Measurements from ENCODE around the gene HDAC4. TPM values are rescaled to one million over a fixed set of nuclear protein-coding genes. Genes with fewer than 3 reads are reported as not detected.

HDAC4 gene
- polyA plus RNA-seq, 5 donors, result 7.9 to 11.8 (median 10.9) TPM

DNA sequence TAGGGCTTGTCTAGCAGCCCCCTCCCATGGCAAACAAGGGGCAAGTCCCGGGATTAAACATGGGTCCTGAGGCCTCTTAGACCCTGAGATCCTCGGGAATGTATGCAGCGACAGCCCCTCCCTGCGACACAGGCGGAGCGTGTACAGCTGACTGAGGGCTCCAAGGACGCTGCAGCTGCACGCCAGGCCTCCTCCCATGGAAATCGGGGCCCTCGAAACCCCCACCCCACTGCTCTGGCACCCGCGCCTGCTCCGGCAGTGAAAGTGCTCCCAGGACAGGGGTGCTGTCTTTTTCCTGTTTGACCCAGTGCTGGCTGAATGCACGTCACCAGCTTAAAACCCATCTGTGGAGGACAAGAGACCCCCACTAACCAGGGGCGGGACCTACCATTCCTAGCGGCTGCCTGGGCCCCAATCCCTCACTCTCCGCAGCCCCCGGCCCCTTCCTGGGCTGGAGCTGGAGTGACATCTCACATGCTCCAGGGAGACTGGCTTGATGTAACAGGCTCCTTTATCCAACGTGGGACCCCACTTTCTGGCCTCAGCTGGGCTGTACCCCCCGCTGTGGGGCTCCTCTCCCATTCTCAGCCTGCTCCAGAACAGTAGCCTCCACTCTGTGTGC lies 305.2 kb downstream of the HDAC4 start:
- no peak for DNase-seq

GRCh38 chr2:239094867-239095266 lies 306.0 kb downstream of the HDAC4 start:
- no peak for DNase-seq

- DNase-seq, result no peak
Measured at GRCh38 chr2:239093952-239094351, 306.9 kb downstream of the HDAC4 start.

- DNase-seq, result no peak
Measured at GRCh38 chr2:239093542-239093941, 307.3 kb downstream of the HDAC4 start.

DNA sequence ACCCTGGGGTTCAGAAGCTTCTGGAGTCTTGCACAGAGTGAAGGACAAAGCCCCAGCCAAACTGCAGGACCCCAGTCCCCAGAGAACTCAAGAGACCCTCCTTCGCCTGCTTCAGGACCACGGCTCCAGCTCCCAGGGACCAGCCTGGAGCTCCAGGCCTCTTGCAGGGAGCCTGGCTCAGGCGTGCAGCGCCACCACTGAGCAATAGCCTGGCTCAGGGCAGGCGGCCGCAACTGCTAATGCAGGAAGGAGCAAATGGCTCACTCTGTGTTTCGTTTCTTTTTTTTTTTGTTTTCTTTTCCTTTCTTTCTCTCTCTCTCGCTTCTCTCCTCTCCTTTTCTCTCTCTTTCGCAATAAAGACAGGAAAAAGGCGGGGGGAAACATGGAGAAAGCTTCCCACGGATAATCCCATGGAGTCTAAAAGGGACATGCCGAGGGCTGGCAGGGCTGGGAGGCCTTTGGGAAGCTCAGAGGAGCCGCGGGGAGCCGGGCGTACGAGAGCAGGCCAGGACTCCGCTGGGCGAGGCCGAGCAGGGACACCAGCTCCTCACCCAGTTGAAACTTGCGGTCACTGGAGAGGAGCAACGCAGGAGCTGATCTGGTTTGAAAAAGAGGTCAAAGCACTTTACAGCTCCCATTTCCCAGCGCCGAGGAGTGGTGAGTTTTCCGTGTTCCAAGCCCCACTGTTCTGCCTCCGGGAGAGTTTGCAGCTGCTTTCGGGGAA lies 308.1 kb downstream of the HDAC4 start:
- DNase-seq, result no peak

- DNase-seq, result no peak
Measured at GRCh38 chr2:239089884-239090283, 310.9 kb downstream of the HDAC4 start.

DNA sequence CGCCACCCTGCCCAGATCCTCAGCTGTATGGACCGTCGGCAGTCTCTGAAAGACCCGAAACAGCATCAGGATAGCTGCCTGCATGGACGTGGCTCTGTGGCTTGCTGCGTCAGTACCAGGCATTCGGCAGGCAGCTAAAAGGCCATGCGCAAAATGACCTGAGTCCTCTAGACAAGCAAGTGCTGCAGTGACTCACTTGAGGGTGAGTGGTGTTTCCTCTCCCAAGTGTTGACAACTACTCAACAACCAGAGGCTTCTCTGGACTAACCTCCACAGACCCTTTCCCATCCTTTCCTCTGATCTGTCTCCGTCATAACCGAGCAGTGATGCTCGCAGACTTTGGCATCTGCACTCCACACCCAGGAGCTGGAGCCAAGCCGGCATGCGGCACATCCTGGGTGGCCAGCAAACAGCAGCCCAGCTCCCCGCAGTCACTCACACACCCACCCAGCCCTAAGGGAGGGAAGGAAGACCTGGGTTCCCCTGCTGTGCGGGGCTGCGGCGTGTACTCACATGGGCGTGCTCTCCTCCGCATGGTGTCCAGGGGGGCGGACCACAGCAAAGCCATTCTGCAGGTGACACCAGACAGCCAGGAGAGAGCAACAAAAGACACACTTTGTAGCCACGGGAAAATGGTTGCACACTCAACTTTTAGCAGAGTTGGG lies 313.6 kb downstream of the HDAC4 start:
- DNase-seq, result no peak

- no peak for DNase-seq
Measured at GRCh38 chr2:239086325-239087020, 314.3 kb downstream of the HDAC4 start.

- no peak for DNase-seq
Measured at GRCh38 chr2:239085201-239085992, 315.4 kb downstream of the HDAC4 start.

DNA sequence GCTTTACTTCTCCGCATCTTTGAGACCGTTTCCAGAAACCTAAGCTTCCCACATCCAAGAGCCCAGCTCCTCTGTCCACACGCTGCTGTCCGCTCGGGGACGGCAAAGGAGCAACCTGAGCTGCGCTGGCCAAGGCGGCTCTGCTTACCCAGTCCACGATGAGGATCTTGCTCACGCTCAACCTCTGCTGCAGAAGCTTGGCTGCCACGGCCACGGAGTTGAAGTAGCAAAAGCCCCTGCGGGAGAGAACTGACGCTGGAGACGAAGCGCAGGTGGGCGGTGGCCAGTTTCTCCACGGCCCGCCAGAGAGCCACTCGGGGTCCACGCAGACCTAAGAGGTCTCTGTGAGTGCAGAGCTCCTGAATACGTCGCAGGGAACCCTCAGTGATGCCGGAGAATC lies 316.8 kb downstream of the HDAC4 start:
- DNase-seq, result no peak

- no peak for DNase-seq
Measured at GRCh38 chr2:239082425-239082824, 318.4 kb downstream of the HDAC4 start.

- no peak for DNase-seq
Measured at GRCh38 chr2:239081622-239082021, 319.2 kb downstream of the HDAC4 start.

DNA sequence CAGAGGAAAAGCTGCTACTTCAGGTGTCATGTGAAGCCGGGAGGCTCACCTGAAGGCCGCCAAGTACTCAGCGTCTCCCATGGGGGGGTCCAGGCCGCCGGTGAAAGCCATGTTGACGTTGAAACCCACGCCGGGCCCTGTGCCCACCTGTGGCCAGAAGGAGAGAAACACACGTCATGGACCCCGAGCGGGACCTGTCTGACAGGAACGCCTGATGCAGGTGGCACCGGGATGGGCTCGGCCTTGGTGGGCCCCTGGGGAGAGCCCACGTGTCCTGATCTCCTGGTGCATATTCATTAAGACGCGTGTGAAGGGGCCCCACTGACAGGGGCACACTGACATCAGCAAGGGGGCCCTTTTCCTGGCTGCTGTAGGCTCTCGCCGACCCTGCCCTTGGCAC lies 319.8 kb downstream of the HDAC4 start:
- no peak for DNase-seq

- DNase-seq, result no peak
Measured at GRCh38 chr2:239079671-239080294, 321.0 kb downstream of the HDAC4 start.

GRCh38 chr2:239078128-239078924 lies 322.5 kb downstream of the HDAC4 start:
- DNase-seq, result no peak

DNA sequence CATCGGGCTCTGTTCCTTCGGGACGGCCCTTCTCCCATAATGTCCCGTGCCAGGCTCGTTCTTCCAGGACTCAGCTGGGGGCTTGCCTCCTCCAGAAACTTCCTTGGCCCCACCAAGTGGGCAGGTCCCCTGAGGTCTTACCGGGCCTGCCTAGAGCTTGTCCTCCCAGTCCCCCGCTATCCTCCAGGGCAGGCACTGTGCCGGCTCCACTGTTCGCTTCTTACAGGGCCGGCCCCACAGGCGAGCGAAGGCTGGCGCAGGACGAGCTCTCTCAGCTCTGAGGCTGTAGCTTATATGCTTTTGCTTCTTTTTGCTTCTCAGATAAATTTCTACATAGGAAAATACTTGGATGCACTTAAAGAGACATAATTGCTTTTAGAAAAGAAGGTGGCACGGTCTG lies 323.6 kb downstream of the HDAC4 start:
- no peak for DNase-seq

- DNase-seq, result no peak
Measured at GRCh38 chr2:239075918-239076758, 324.7 kb downstream of the HDAC4 start.

GRCh38 chr2:239073745-239074530 lies 326.9 kb downstream of the HDAC4 start:
- no peak for DNase-seq

GRCh38 chr2:239073270-239073669 lies 327.6 kb downstream of the HDAC4 start:
- no peak for DNase-seq

Data from right lung (tissue), 5 donors.